T-cell (primary cell): ENCODE data around the gene PSORS1C2. TPM values are rescaled to one million over a fixed set of nuclear protein-coding genes. Genes with fewer than 3 reads are reported as not detected.
A peak's percentile ranks its signal among the peaks of the same experiment; 100 is the strongest.

ENCODE experiments used
- ATAC-seq, 4 experiments: fragments of 200-7000 bp in 3 of 4; fragments of 150-1000 bp in 1 of 4; cut with Tn5 transposase; replicated peaks in 1 of 4; 1 replicate in 3 of 4; 2 replicates in 1 of 4; pipeline ENCODE4 v1.10.0; 2021; ENCODE audit warnings: moderate library complexity in 3 of 4, mild to moderate bottlenecking in 2 of 4, moderate number of reproducible peaks in 1 of 4
- CTCF ChIA-PET, 2 donors: fragments of 300-600 bp; sonication (Branson Sonifier 250); formaldehyde crosslinking; loops; one replicate each; lab custom pipeline; 2022; ENCODE audit warnings: antibody characterized with exemption in 2 of 2; lab: Charles Lee
- POLR2A ChIA-PET, 2 donors: fragments of 300-600 bp; sonication (Branson Sonifier 250); formaldehyde crosslinking; loops; one replicate each; lab custom pipeline; 2022; ENCODE audit warnings: antibody characterized with exemption in 2 of 2; lab: Charles Lee
- DNase-seq, 35 experiments: peaks; one replicate each; pipeline versions ENCODE4 v3.0.0 to v3.0.0-alpha.2; 2013 to 2023
- H3K27ac ChIP-seq: one replicate; pipeline ENCODE4 v1.5.1; 2013; ENCODE audit warnings: low read length
- H3K27me3 ChIP-seq, 2 experiments: replicated peaks in 1 of 2; 1 replicate in 1 of 2; 2 replicates in 1 of 2; pipeline versions ENCODE4 v1.6.1 to v1.7.0; 2013; ENCODE audit warnings: low read length in 1 of 2, mixed read lengths in 1 of 2; ENCODE audit not compliant: control insufficient read depth in 2 of 2, insufficient read depth in 2 of 2; ENCODE audit errors: extremely low read depth in 1 of 2
- H3K36me3 ChIP-seq, 2 donors: 1 replicate in 1 of 2; 2 replicates in 1 of 2; pipeline versions ENCODE4 v1.6.1 to v1.7.0; 2013; ENCODE audit warnings: low read length in 1 of 2; ENCODE audit not compliant: control insufficient read depth in 2 of 2, insufficient read depth in 1 of 2; ENCODE audit errors: extremely low read depth in 1 of 2
- H3K4me1 ChIP-seq, 2 experiments: 1 replicate in 1 of 2; 2 replicates in 1 of 2; pipeline versions ENCODE4 v1.6.1 to v1.7.0; 2013; ENCODE audit warnings: low read length in 2 of 2, mixed read lengths in 1 of 2; ENCODE audit not compliant: insufficient read depth in 2 of 2, control insufficient read depth in 1 of 2; ENCODE audit errors: extremely low read depth in 1 of 2
- H3K4me3 ChIP-seq, 2 donors: 1 replicate in 1 of 2; 2 replicates in 1 of 2; pipeline versions ENCODE4 v1.5.1 to v1.7.0; 2013; ENCODE audit warnings: mild to moderate bottlenecking in 2 of 2, low read length in 1 of 2, moderate library complexity in 1 of 2; ENCODE audit not compliant: control insufficient read depth in 1 of 2; ENCODE audit errors: extremely low read depth in 1 of 2
- H3K9me3 ChIP-seq: 2 replicates; pipeline ENCODE4 v1.7.0; 2013
- H3K27ac Mint-ChIP-seq, 2 donors: one replicate each; pipeline ENCODE4 v1.8.0; 2020 to 2021; ENCODE audit warnings: mild to moderate bottlenecking in 2 of 2, mixed read lengths in 2 of 2
- H3K27me3 Mint-ChIP-seq, 2 donors: one replicate each; pipeline ENCODE4 v1.8.0; 2021 to 2022; ENCODE audit warnings: mixed read lengths in 2 of 2
- H3K36me3 Mint-ChIP-seq: one replicate; pipeline ENCODE4 v1.8.0; 2021; ENCODE audit warnings: mixed read lengths
- H3K4me1 Mint-ChIP-seq, 3 donors: one replicate each; pipeline ENCODE4 v1.8.0; 2020 to 2022; ENCODE audit warnings: mixed read lengths in 3 of 3, mild to moderate bottlenecking in 1 of 3
- H3K4me3 Mint-ChIP-seq, 3 donors: one replicate each; pipeline ENCODE4 v1.8.0; 2020 to 2022; ENCODE audit warnings: mild to moderate bottlenecking in 3 of 3, mixed read lengths in 3 of 3, moderate library complexity in 3 of 3
- H3K9me3 Mint-ChIP-seq, 3 donors: one replicate each; pipeline ENCODE4 v1.8.0; 2020 to 2022; ENCODE audit warnings: mixed read lengths in 3 of 3
- WGBS: methylation state at CpG from one replicate; pipeline ENCODE4 v1.1.5; 2013; ENCODE audit warnings: missing lambda C conversion rate; ENCODE audit not compliant: insufficient coverage; 5-methylcytosine and 5-hydroxymethylcytosine counted together
- total RNA-seq, 35 experiments: library from RNA in 6 of 35; stranded (reverse) in 6 of 35; fragments of 120-200 nt in 1 of 35; gene quantifications; one replicate each; pipeline versions ENCODE4 v1.2.1 to v1.2.4 and lab custom pipeline; 2013 to 2026

PSORS1C2 gene
- total RNA-seq, 5 donors from 2014 or later (not counting 1 experiment from before 2014, with no cell fraction given), result not detected

DNA sequence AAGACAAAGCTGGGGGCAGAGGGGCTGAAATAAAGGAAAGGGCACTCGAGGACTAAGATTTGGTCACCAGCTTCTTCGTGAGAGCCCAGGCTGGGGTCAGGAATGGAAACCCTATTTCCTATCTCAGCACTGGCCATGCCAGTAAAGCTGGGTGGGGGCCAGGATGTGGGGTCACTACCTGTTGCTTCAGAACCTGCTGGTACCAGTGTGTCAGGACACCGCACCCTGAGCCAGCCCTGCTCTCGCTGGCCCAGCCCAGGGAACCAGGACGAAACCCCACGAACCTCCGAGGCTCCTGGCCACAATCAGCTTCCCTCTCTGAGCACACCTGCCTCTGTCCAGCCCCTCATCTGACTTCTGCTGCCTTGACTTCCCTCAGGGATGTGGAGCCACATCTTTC lies 20.7 kb downstream of the PSORS1C2 start:
- Mint-ChIP-seq H3K27me3 (peaks cover 7 to 26% of the 10 kb centered on the region in 2 donors), H3K9me3 (no peaks in the 10 kb centered on the region), H3K36me3 (no peaks in the 10 kb centered on the region), H3K4me3 (no peak overlapping the region), H3K27ac (no peak overlapping the region), H3K4me1 (peaks cover 4 to 14% (median 5%) of the 10 kb centered on the region in 3 donors)
- DNase-seq, result no peak
- no peak overlapping the region for H3K4me3 ChIP-seq
- no peak overlapping the region for H3K27ac ChIP-seq
- peaks cover 0 to 47% of the 10 kb centered on the region in 2 experiments for H3K27me3 ChIP-seq
- H3K4me1 ChIP-seq, result peaks cover 0 to 9% of the 10 kb centered on the region in 2 experiments
- WGBS, result 72% methylated on average over 7 of the region's 7 CpGs
- no peaks in the 10 kb centered on the region for H3K36me3 ChIP-seq
- ChIA-PET CTCF (interaction anchor here in 1 of 2 donors (0.6 kb wide), 1 partner anchor 1329 kb away, joined by 5 read pairs; no protein-coding TSS in a partner anchor), POLR2A (no interaction called here)
- H3K9me3 ChIP-seq, result no peaks in the 10 kb centered on the region
- no peak for ATAC-seq

DNA sequence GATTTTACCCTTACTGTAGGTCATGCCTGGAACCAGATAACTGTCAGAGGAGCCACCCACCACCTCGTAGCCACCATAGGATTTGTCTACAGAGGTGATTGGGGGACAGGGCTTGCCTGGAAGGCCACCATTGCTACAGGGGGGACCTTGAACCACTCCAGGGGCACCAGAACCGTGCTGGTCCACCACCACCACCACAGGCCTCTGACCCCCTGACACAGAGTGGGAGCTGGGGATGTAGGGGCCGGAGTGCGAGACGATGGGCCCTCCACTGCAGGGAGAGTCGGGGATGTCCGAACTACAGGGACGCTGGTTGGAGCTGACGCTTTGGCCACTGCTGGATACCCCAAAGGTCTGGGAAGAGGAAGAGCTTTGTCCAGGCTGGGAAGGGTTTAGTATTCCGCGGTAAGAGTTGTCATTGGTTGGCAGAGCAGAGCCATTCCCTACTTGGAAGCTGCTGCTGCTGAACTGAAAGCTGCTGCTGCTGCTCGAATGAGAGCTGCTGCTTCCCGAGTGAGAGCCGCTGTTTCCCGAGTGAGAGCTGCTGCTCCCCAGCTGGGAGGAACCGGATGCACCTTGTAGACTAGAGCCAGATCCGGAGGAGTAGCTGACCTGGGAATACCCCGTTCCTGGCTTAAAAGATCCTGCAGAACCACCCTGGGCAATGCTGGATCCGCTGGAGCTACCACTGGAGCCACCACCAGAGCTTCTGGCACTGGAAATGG lies 22.0 kb downstream of the PSORS1C2 start:
- CTCF ChIA-PET, result no interaction called here
- Mint-ChIP-seq H3K9me3 (no peaks in the 10 kb centered on the region), H3K27ac (no peak overlapping the region), H3K4me3 (no peak overlapping the region), H3K27me3 (peaks cover 7 to 27% of the 10 kb centered on the region in 2 donors), H3K4me1 (peaks cover 4 to 14% (median 5%) of the 10 kb centered on the region in 3 donors), H3K36me3 (no peaks in the 10 kb centered on the region)
- POLR2A ChIA-PET, result no interaction called here
- Histone ChIP-seq H3K9me3 (no peaks in the 10 kb centered on the region), H3K27ac (no peak overlapping the region), H3K4me3 (no peak overlapping the region), H3K27me3 (peaks cover 0 to 48% of the 10 kb centered on the region in 2 experiments), H3K36me3 (no peaks in the 10 kb centered on the region), H3K4me1 (peaks cover 0 to 9% of the 10 kb centered on the region in 2 experiments)
- WGBS, result 87% methylated on average over 16 of the region's 19 CpGs
- no peak for DNase-seq
- ATAC-seq, result no peak

DNA sequence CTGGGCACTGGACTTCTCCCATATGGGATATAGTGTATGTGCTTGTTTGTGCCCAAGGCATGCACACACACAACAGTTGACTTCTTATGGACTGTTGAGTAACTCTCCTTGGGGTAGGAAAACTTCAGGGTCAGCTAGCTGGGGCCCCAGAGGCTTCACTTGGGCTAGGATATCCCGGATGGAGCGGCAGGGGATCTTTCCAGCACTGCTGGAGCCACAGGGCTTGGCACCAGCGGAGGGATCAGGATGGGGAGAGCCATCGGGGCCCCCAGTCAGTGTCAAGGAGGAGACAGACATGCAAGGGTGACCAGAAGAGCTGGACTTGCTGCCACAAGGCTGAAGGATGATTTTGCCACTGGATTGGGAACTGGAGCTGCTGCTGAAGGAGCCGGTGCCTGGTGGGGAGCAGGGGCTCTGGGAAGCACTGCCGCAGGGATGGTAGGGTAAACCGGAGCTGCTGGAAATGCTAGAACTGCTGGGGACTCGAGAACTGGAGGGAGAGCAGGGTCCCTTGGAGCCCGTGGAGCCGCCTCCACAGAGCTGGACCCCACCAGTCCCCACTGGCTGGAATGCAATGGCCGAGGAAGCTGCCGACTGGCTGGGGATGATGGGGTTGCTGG lies 22.8 kb downstream of the PSORS1C2 start:
- no peaks in the 10 kb centered on the region for H3K9me3 Mint-ChIP-seq
- peaks cover 7 to 25% of the 10 kb centered on the region in 2 donors for H3K27me3 Mint-ChIP-seq
- no peak overlapping the region for H3K4me3 Mint-ChIP-seq
- DNase-seq (no peak), ATAC-seq (no peak)
- H3K27ac Mint-ChIP-seq, result no peak overlapping the region
- no peak overlapping the region for H3K4me3 ChIP-seq
- H3K36me3 Mint-ChIP-seq, result no peaks in the 10 kb centered on the region
- H3K27ac ChIP-seq, result no peak overlapping the region
- H3K4me1 Mint-ChIP-seq, result peaks cover 4 to 14% (median 5%) of the 10 kb centered on the region in 3 donors
- CTCF ChIA-PET, result interaction anchor here (0.6 to 0.9 kb wide), 2 partner anchors 9 to 29 kb away, joined by 3 read pairs; no protein-coding TSS in a partner anchor
- 81% methylated on average over 10 of the region's 12 CpGs for WGBS
- H3K9me3 ChIP-seq, result no peaks in the 10 kb centered on the region
- POLR2A ChIA-PET, result no interaction called here
- peaks cover 0 to 48% of the 10 kb centered on the region in 2 experiments for H3K27me3 ChIP-seq
- H3K36me3 ChIP-seq, result no peaks in the 10 kb centered on the region
- peaks cover 0 to 9% of the 10 kb centered on the region in 2 experiments for H3K4me1 ChIP-seq

DNA sequence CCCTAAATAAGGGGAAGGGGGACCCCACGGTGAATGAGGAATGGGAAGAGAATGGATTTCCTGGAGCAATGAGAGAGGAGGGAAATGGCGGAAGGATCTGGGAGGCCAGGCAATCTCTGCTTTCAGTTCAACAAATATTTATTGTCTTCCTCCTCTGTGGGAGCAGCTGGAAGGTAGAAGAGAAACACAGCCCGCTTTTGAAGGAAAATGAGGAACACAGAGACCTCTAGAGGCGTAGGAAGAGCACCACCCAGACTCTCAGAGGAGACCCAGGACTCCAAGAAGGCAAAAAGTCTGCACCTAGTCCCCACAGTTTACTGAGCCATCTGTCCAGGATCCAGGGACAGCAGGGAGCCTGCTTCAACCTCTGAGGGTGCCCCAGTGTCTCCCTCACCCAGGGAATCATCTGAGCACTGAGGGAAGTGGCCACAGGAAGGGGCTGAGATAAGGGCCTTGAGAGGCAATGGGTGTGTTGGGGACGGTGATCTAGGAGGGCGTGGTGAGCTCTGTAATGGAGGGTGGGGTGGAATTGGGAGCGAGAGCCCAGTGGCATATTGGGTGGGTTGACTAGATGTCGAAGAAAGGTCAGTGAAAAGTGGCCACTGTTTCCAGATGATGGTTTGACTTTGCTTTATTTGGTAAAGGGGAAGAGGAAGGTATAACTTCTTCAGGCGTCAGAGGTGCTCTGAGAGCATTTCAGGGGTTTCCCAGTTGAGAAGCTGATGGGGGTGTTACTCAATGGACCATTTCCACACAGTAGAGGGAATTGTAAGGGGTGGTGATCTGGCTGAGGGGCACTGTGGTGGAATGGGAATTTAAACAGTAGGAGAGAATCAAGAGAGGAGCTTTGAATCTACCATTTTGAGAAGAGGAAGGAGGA lies 23.7 kb downstream of the PSORS1C2 start:
- peak; percentile 65 to 88 (median 70) for ATAC-seq
- CTCF ChIA-PET, result interaction anchor here (0.6 to 1.7 kb wide), 4 partner anchors 9 to 912 kb away, joined by 3 to 6 read pairs (median 4); no protein-coding TSS in a partner anchor
- Mint-ChIP-seq H3K36me3 (no peaks in the 10 kb centered on the region), H3K27me3 (peaks cover 7 to 26% of the 10 kb centered on the region in 2 donors), H3K4me1 (peaks cover 4 to 14% (median 5%) of the 10 kb centered on the region in 3 donors), H3K27ac (peak overlapping the region; percentile 33 to 55), H3K4me3 (no peak overlapping the region), H3K9me3 (no peaks in the 10 kb centered on the region)
- Histone ChIP-seq H3K4me1 (peaks cover 0 to 9% of the 10 kb centered on the region in 2 experiments), H3K4me3 (no peak overlapping the region), H3K9me3 (no peaks in the 10 kb centered on the region), H3K27me3 (peaks cover 0 to 51% of the 10 kb centered on the region in 2 experiments), H3K27ac (no peak overlapping the region), H3K36me3 (no peaks in the 10 kb centered on the region)
- POLR2A ChIA-PET, result no interaction called here
- DNase-seq, result peak in 1 of 35 experiments; percentile 45
- 55% methylated on average over 7 of the region's 9 CpGs for WGBS

DNA sequence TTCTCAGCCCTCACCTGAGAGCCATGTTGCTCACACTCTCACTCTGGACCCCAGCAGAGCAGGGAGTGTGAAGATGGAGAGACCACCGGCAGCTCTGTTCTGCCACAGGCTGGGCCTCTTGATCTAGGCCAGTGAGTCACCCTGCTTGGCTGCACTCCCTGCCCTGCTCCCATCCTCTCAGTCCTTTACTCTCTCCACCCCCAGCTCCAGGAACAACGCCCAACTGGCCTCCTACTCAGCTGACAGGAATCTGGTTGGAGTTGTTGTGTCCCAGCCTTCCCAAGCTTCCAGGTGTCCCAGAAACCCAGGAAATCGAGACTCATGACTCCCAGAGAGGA lies 24.4 kb downstream of the PSORS1C2 start, which contains the start of gene PSORS1C1:
TSS of gene PSORS1C1 (plus strand) at position 260 of the 338 bp plus-strand sequence. CDS start 14,833 bp downstream, outside the sequence.
- ChIA-PET POLR2A (no interaction called here), CTCF (interaction anchor here (0.7 to 1.7 kb wide), 2 partner anchors 27 to 911 kb away, joined by 5 to 6 read pairs; no protein-coding TSS in a partner anchor)
- H3K27ac ChIP-seq, result no peak within 1 kb of the TSS
- peak within 1 kb of the TSS; percentile 33 to 55 for H3K27ac Mint-ChIP-seq
- no peak for DNase-seq
- WGBS, result 70% methylated on average over 1 of the region's 3 CpGs
- peaks cover 0 to 9% of the 10 kb centered on the region in 2 experiments for H3K4me1 ChIP-seq
- no peaks in the 10 kb centered on the region for H3K9me3 Mint-ChIP-seq
- ATAC-seq, result no peak
- H3K36me3 ChIP-seq, result no peaks in the 10 kb centered on the region
- no peaks in the 10 kb centered on the region for H3K9me3 ChIP-seq
- H3K27me3 Mint-ChIP-seq, result peaks cover 7 to 33% of the 10 kb centered on the region in 2 donors
- H3K4me3 Mint-ChIP-seq, result no peak within 1 kb of the TSS
- H3K4me1 Mint-ChIP-seq, result peaks cover 4 to 14% (median 5%) of the 10 kb centered on the region in 3 donors
- H3K36me3 Mint-ChIP-seq, result no peaks in the 10 kb centered on the region
- peaks cover 0 to 57% of the 10 kb centered on the region in 2 experiments for H3K27me3 ChIP-seq
- no peak within 1 kb of the TSS for H3K4me3 ChIP-seq
